ENCODE results near the gene DMXL2. TPM values are rescaled to one million over a fixed set of nuclear protein-coding genes. Genes with fewer than 3 reads are reported as not detected.
A peak's percentile ranks its signal among the peaks of the same experiment; 100 is the strongest.
"Not testable (repeated sequence)": the region's sequence is repeated elsewhere in the genome, so short reads cannot be mapped to it uniquely, and the experiment has no call there.

The DMXL2 gene
- 2.4 and 3.8 TPM in 2 replicates for total RNA-seq

- Mint-ChIP-seq H3K36me3 (ENCODE audit: low read depth) (peaks cover 2% of the 10 kb centered on the region), H3K9me3 (no peaks in the 10 kb centered on the region), H3K4me1 (ENCODE audit: low read depth) (peaks cover 11% of the 10 kb centered on the region), H3K27ac (peak within 1 kb of the TSS; percentile 41), H3K4me3 (peak within 1 kb of the TSS; percentile 83), H3K27me3 (ENCODE audit: insufficient read depth) (peaks cover 60% of the 10 kb centered on the region)
- intact Hi-C loops (cut with micrococcal nuclease), result loop anchor here (1.0 kb wide), 1 partner anchor 208 kb away; no protein-coding TSS in a partner anchor
- peak; percentile 62 for DNase-seq (ENCODE audit: low spot score)
Observed at GRCh38 chr15:51622604-51623370, at the start of gene DMXL2. TSS of gene DMXL2 (minus strand) at chr15:51622771. CDS start at chr15:51622545, 226 bp downstream.

DNA sequence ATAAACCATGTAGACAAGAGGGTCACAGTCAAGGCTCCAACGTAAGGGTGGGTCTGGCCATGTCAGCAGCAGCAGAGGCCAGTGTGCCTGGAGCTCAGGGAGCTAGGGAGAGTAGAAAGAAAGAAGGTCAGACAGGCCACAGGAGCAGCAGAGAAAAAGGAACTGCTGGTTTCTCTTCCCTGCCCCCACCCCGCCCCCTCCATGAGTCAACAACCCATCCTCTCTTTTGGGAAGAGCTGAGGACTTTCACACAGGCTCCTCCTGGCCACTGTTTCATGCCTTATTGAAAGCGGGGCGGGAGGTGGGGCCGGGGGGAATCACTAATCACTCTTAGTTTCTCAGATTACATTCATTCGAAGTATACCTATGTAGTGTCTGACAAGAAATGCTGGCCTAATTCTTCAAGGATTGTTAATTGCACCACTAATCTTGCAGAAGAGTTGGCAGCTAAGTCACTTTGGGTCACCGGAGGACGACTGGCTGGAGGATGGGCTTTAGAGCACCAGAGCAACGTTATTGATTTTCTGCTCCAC, 49.6 kb upstream of the DMXL2 start:
- intact Hi-C loops (cut with micrococcal nuclease), result no loop called here
- no peak for DNase-seq (ENCODE audit: low spot score)
- Mint-ChIP-seq H3K36me3 (ENCODE audit: low read depth) (no peaks in the 10 kb centered on the region), H3K27me3 (ENCODE audit: insufficient read depth) (peaks cover 12% of the 10 kb centered on the region), H3K4me1 (ENCODE audit: low read depth) (no peaks in the 10 kb centered on the region), H3K4me3 (no peak overlapping the region), H3K9me3 (no peaks in the 10 kb centered on the region), H3K27ac (no peak overlapping the region)

DNA sequence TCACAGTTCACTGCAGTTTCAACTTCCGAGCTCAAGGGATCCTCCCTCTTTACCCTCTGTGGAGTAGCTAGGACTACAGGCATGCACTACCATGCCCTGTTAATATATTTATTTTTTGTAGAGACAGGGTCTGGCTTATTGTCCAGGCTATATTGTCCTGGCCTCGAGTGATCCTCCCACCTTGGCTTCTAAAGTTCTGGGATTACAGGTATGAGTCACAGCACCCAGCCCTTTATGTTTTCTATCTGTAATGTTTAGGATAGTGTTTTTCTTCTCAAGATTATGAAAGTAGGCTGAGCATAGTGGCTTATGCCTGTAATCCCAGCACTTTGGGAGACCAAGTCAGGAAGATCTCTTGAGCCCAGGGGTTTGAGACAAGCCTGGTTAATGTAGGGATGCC, 46.8 kb upstream of the DMXL2 start:
- H3K4me1 Mint-ChIP-seq (ENCODE audit: low read depth), result no peaks in the 10 kb centered on the region
- no peak overlapping the region for H3K4me3 Mint-ChIP-seq
- intact Hi-C loops (cut with micrococcal nuclease), result no loop called here
- H3K27ac Mint-ChIP-seq, result no peak overlapping the region
- peaks cover 13% of the 10 kb centered on the region for H3K27me3 Mint-ChIP-seq (ENCODE audit: insufficient read depth)
- no peaks in the 10 kb centered on the region for H3K9me3 Mint-ChIP-seq
- no peak for DNase-seq (ENCODE audit: low spot score)
- no peaks in the 10 kb centered on the region for H3K36me3 Mint-ChIP-seq (ENCODE audit: low read depth)

- Mint-ChIP-seq H3K4me1 (ENCODE audit: low read depth) (no peaks in the 10 kb centered on the region), H3K27me3 (ENCODE audit: insufficient read depth) (peaks cover 15% of the 10 kb centered on the region), H3K27ac (no peak overlapping the region), H3K4me3 (no peak overlapping the region), H3K36me3 (ENCODE audit: low read depth) (no peaks in the 10 kb centered on the region), H3K9me3 (no peaks in the 10 kb centered on the region)
- intact Hi-C loops (cut with micrococcal nuclease), result no loop called here
- DNase-seq (ENCODE audit: low spot score), result no peak
Observed at GRCh38 chr15:51668446-51668845, 45.9 kb upstream of the DMXL2 start.

- Mint-ChIP-seq H3K4me1 (ENCODE audit: low read depth) (no peaks in the 10 kb centered on the region), H3K9me3 (no peaks in the 10 kb centered on the region), H3K4me3 (no peak overlapping the region), H3K27me3 (ENCODE audit: insufficient read depth) (peaks cover 17% of the 10 kb centered on the region), H3K36me3 (ENCODE audit: low read depth) (no peaks in the 10 kb centered on the region), H3K27ac (no peak overlapping the region)
- DNase-seq (ENCODE audit: low spot score), result no peak
- intact Hi-C loops (cut with micrococcal nuclease), result no loop called here
Observed at GRCh38 chr15:51667478-51667877, 44.9 kb upstream of the DMXL2 start.

DNA sequence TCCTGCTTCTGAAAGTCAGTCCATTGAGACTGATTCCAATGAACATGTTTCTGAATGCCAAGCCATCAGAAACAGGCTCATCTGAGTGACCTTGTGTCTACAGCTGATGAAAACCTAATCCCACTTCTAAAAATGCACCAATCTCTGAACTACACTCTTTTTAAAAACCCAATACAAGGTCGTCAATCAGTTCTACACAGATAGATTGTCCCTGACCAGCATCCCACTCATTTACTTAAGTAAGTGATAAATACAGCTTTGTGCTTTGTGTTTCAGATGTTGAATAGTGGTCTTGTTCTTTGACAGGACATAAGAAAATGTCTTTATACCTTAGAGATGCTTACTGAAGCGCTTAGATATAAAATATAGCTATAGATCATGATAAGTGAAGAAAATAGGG, 38.5 kb upstream of the DMXL2 start:
- Mint-ChIP-seq H3K9me3 (no peaks in the 10 kb centered on the region), H3K27me3 (ENCODE audit: insufficient read depth) (peaks cover 12% of the 10 kb centered on the region), H3K4me1 (ENCODE audit: low read depth) (no peaks in the 10 kb centered on the region), H3K36me3 (ENCODE audit: low read depth) (no peaks in the 10 kb centered on the region), H3K27ac (no peak overlapping the region), H3K4me3 (no peak overlapping the region)
- DNase-seq (ENCODE audit: low spot score), result no peak
- intact Hi-C loops (cut with micrococcal nuclease), result no loop called here

GRCh38 chr15:51658664-51659063, 36.1 kb upstream of the DMXL2 start:
- intact Hi-C loops (cut with micrococcal nuclease), result no loop called here
- Mint-ChIP-seq H3K4me3 (no peak overlapping the region), H3K27me3 (ENCODE audit: insufficient read depth) (peaks cover 7% of the 10 kb centered on the region), H3K9me3 (no peaks in the 10 kb centered on the region), H3K36me3 (ENCODE audit: low read depth) (no peaks in the 10 kb centered on the region), H3K4me1 (ENCODE audit: low read depth) (no peaks in the 10 kb centered on the region), H3K27ac (no peak overlapping the region)
- DNase-seq (ENCODE audit: low spot score), result no peak

- H3K27me3 Mint-ChIP-seq (ENCODE audit: insufficient read depth); intact Hi-C loops (cut with micrococcal nuclease); H3K4me1 Mint-ChIP-seq (ENCODE audit: low read depth); H3K9me3 Mint-ChIP-seq; H3K36me3 Mint-ChIP-seq (ENCODE audit: low read depth); H3K4me3 Mint-ChIP-seq; H3K27ac Mint-ChIP-seq; DNase-seq (ENCODE audit: low spot score): not testable (repeated sequence)
Observed at GRCh38 chr15:51655401-51656057, 33.0 kb upstream of the DMXL2 start.

DNA sequence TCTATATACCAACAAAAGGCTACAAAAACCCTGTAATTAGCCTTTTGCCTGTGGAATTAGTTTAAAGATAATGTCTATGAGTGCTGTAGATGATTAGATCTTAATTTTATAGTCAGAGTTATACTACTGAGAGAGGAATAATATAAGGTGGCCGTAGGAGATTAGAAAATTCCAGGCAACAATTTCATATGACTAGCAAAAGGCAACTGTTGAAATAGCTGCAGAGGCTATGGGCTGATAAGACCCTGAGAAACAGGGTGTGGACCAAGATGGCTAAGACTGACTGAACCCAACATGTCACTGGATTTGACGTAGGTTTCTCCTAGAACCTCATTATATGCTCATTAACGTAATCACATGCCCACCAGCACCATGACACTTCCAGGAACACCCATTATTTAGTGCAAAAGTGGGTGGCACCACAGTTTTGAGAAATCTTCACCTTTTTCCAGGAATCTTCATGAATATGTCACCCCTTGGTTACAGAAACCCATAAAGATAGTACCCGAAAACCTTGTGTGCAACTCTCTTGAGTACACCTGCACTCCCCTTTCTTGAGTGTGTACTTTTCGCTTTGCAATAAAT, 29.6 kb upstream of the DMXL2 start:
- Mint-ChIP-seq H3K4me3 (no peak overlapping the region), H3K27ac (no peak overlapping the region), H3K9me3 (no peaks in the 10 kb centered on the region), H3K36me3 (ENCODE audit: low read depth) (no peaks in the 10 kb centered on the region), H3K27me3 (ENCODE audit: insufficient read depth) (peaks cover 6% of the 10 kb centered on the region), H3K4me1 (ENCODE audit: low read depth) (no peaks in the 10 kb centered on the region)
- intact Hi-C loops (cut with micrococcal nuclease), result loop anchor here (5.0 kb wide), 1 partner anchor 265 kb away; no protein-coding TSS in a partner anchor
- no peak for DNase-seq (ENCODE audit: low spot score)

GRCh38 chr15:51649659-51650521, 27.3 kb upstream of the DMXL2 start:
- DNase-seq (ENCODE audit: low spot score), result peak; percentile 37
- intact Hi-C loops (cut with micrococcal nuclease), result loop anchor here (1.0 to 5.0 kb wide), 3 partner anchors 86 to 267 kb away; no protein-coding TSS in a partner anchor
- H3K27me3 Mint-ChIP-seq (ENCODE audit: insufficient read depth), result peaks cover 9% of the 10 kb centered on the region
- H3K36me3 Mint-ChIP-seq (ENCODE audit: low read depth), result no peaks in the 10 kb centered on the region
- H3K27ac Mint-ChIP-seq, result no peak overlapping the region
- H3K9me3 Mint-ChIP-seq, result no peaks in the 10 kb centered on the region
- no peak overlapping the region for H3K4me3 Mint-ChIP-seq
- no peaks in the 10 kb centered on the region for H3K4me1 Mint-ChIP-seq (ENCODE audit: low read depth)

DNA sequence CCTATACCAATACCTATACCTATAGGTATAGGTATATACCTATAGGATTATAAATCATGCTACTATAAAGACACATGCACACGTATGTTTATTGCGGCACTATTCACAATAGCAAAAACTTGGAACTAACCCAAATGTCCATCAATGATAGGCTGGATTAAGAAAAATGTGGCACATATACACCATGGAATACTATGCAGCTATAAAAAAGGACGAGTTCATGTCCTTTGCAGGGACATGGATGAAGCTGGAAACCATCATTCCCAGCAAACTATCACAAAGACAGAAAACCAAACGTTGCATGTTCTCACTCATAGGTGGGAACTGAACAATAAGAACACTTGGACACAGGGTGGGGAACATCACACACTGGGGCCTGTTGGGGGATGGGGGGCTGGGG, 26.1 kb upstream of the DMXL2 start:
- intact Hi-C loops (cut with micrococcal nuclease); H3K36me3 Mint-ChIP-seq (ENCODE audit: low read depth); H3K27ac Mint-ChIP-seq; DNase-seq (ENCODE audit: low spot score); H3K4me3 Mint-ChIP-seq; H3K4me1 Mint-ChIP-seq (ENCODE audit: low read depth); H3K9me3 Mint-ChIP-seq: not testable (repeated sequence)
- H3K27me3 Mint-ChIP-seq (ENCODE audit: insufficient read depth), result peaks cover 17% of the 10 kb centered on the region

GRCh38 chr15:51648101-51648500, 25.5 kb upstream of the DMXL2 start:
- intact Hi-C loops (cut with micrococcal nuclease); H3K36me3 Mint-ChIP-seq (ENCODE audit: low read depth); H3K4me1 Mint-ChIP-seq (ENCODE audit: low read depth); DNase-seq (ENCODE audit: low spot score); H3K4me3 Mint-ChIP-seq; H3K9me3 Mint-ChIP-seq; H3K27ac Mint-ChIP-seq: not testable (repeated sequence)
- peaks cover 17% of the 10 kb centered on the region for H3K27me3 Mint-ChIP-seq (ENCODE audit: insufficient read depth)
